MM.1S (cell line): ENCODE measurements around the gene BCAP29.

ENCODE experiments used
- DNase-seq: peaks from one replicate; pipeline ENCODE4 v3.0.0-alpha.2; 2015
- H2AFZ ChIP-seq: fragments of 300-600 bp; sonication (generic); 2 replicates; pipeline ENCODE4 v1.6.0; 2016; ENCODE audit warnings: antibody characterized with exemption, low read length
- H3F3A ChIP-seq: fragments of 300-600 bp; sonication (generic); 2 replicates; pipeline ENCODE4 v1.6.1; 2016; ENCODE audit warnings: mild to moderate bottlenecking, antibody characterized with exemption, low read length, moderate library complexity, mixed read lengths; ENCODE audit not compliant: insufficient read depth
- H3K27ac ChIP-seq: fragments of 300-600 bp; sonication (generic); 2 replicates; pipeline ENCODE4 v1.5.1; 2016; ENCODE audit warnings: mild to moderate bottlenecking, low read length
- H3K27me3 ChIP-seq: fragments of 300-600 bp; sonication (generic); replicated peaks from 2 replicates; pipeline ENCODE4 v1.6.0; 2016; ENCODE audit warnings: low read length; ENCODE audit not compliant: insufficient read depth
- H3K36me3 ChIP-seq: fragments of 300-600 bp; sonication (generic); replicated peaks from 2 replicates; pipeline ENCODE4 v1.6.1; 2016; ENCODE audit warnings: mild to moderate bottlenecking, low read length, mixed read lengths; ENCODE audit not compliant: insufficient read depth
- H3K4me1 ChIP-seq: fragments of 300-600 bp; sonication (generic); 2 replicates; pipeline ENCODE4 v1.6.1; 2016; ENCODE audit warnings: low read length, mixed read lengths
- H3K4me2 ChIP-seq: fragments of 300-600 bp; sonication (generic); 2 replicates; pipeline ENCODE4 v1.6.0; 2016; ENCODE audit warnings: low read depth, low read length
- H3K4me3 ChIP-seq: fragments of 300-600 bp; sonication (generic); 2 replicates; pipeline ENCODE4 v1.5.1; 2016; ENCODE audit warnings: low read length, mixed read lengths
- H3K79me2 ChIP-seq: fragments of 300-600 bp; sonication (generic); 2 replicates; pipeline ENCODE4 v1.6.1; 2016; ENCODE audit warnings: mixed run types, low read length, mixed read lengths
- H3K9ac ChIP-seq: fragments of 300-600 bp; sonication (generic); 2 replicates; pipeline ENCODE4 v1.6.1; 2016; ENCODE audit warnings: low read length, mixed read lengths
- H3K9me2 ChIP-seq: fragments of 300-600 bp; sonication (generic); replicated peaks from 2 replicates; pipeline ENCODE4 v1.6.1; 2016; ENCODE audit warnings: mild to moderate bottlenecking, low read length, mixed read lengths; ENCODE audit not compliant: insufficient read depth
- H3K9me3 ChIP-seq: fragments of 300-600 bp; sonication (generic); replicated peaks from 2 replicates; pipeline ENCODE4 v1.6.1; 2016; ENCODE audit warnings: mild to moderate bottlenecking, low read length, mixed read lengths; ENCODE audit not compliant: insufficient read depth
- H4K20me1 ChIP-seq: fragments of 300-600 bp; sonication (generic); 2 replicates; pipeline ENCODE4 v1.6.1; 2016; ENCODE audit warnings: mild to moderate bottlenecking, low read length, moderate library complexity, mixed read lengths; ENCODE audit not compliant: insufficient read depth
- CTCF ChIP-seq: fragments of 300-600 bp; sonication (generic); IDR thresholded peaks from 2 replicates; pipeline ENCODE4 v1.5.1; 2016; ENCODE audit warnings: antibody characterized with exemption, low read length, mixed read lengths
- EZH2 ChIP-seq: fragments of 300-600 bp; sonication (generic); optimal IDR thresholded peaks from 2 replicates; pipeline ENCODE3; 2017; ENCODE audit warnings: low read depth, mild to moderate bottlenecking, antibody characterized with exemption, low read length, mixed read lengths
- EZH2phosphoT487 ChIP-seq: fragments of 300-600 bp; sonication (generic); IDR thresholded peaks from 2 replicates; pipeline ENCODE4 v1.6.1; 2018; ENCODE audit warnings: antibody characterized with exemption, low read length

The BCAP29 gene

GRCh38 chr7:107580716-107581383 lies 804 bp downstream of the BCAP29 start:
- H3K9me3 ChIP-seq: no peaks in the 10 kb centered on the region
- no peaks in the 10 kb centered on the region for H3K9me2 ChIP-seq
- TF ChIP-seq EZH2 (no peak), CTCF (no peak), EZH2phosphoT487 (no peak)
- no peaks in the 10 kb centered on the region for H3K4me1 ChIP-seq
- DNase-seq: no peak
- no peaks in the 10 kb centered on the region for H3K27me3 ChIP-seq
- H4K20me1 ChIP-seq: no peaks in the 10 kb centered on the region
- H3F3A ChIP-seq: peaks cover 7% of the 10 kb centered on the region
- H3K4me2 ChIP-seq: peak overlapping the region; percentile 90
- H3K4me3 ChIP-seq: peak overlapping the region; percentile 86
- H3K9ac ChIP-seq: peak overlapping the region; percentile 62
- H3K79me2 ChIP-seq: peaks cover 6% of the 10 kb centered on the region; the same call in 1 of the 2 replicates
- H3K27ac ChIP-seq: peak overlapping the region; percentile 12; the same call in 1 of the 2 replicates
- peak overlapping the region; percentile 90 for H2AFZ ChIP-seq
- H3K36me3 ChIP-seq: no peaks in the 10 kb centered on the region

GRCh38 chr7:107581387-107582013 lies 1.5 kb downstream of the BCAP29 start:
- no peaks in the 10 kb centered on the region for H3K9me3 ChIP-seq
- no peaks in the 10 kb centered on the region for H3K27me3 ChIP-seq
- H3K79me2 ChIP-seq: peaks cover 6% of the 10 kb centered on the region; the same call in 1 of the 2 replicates
- TF ChIP-seq EZH2: no peak
- TF ChIP-seq EZH2phosphoT487: no peak
- no peaks in the 10 kb centered on the region for H4K20me1 ChIP-seq
- no peaks in the 10 kb centered on the region for H3K4me1 ChIP-seq
- H3F3A ChIP-seq: peaks cover 7% of the 10 kb centered on the region
- no peaks in the 10 kb centered on the region for H3K36me3 ChIP-seq
- no peaks in the 10 kb centered on the region for H3K9me2 ChIP-seq
- no peak for DNase-seq
- no peak overlapping the region for H2AFZ ChIP-seq
- H3K4me2 ChIP-seq: peak overlapping the region; percentile 90; the same call in 1 of the 2 replicates
- H3K4me3 ChIP-seq: no peak overlapping the region
- H3K9ac ChIP-seq: no peak overlapping the region
- H3K27ac ChIP-seq: no peak overlapping the region

DNA sequence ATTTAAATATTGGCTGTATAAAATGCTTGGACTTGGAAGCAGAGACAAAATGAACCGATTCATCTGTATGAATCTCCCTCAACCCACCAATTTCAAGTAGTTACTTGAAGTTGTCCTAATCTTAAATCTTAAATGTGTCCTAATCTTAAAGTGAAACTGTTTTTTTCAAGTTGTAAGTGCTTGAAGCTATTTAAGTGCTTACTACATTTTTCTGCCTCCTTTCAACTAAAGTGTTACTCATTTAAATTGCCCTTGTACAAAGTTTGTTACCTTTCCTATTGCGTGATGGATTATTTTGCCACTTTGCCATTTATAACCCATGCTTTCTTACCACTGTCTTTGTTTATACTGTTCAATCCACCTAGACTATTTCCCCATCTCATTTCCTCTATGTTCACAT lies 2.8 kb downstream of the BCAP29 start:
- Histone ChIP-seq H3K9ac (no peak overlapping the region), H3K27ac (no peak overlapping the region), H3K9me2 (no peaks in the 10 kb centered on the region), H3K79me2 (peaks cover 6% of the 10 kb centered on the region; the same call in 1 of the 2 replicates), H3K4me3 (no peak overlapping the region), H4K20me1 (no peaks in the 10 kb centered on the region), H3K9me3 (no peaks in the 10 kb centered on the region), H3K27me3 (no peaks in the 10 kb centered on the region), H2AFZ (no peak overlapping the region), H3F3A (peaks cover 7% of the 10 kb centered on the region), H3K4me1 (no peaks in the 10 kb centered on the region), H3K4me2 (no peak overlapping the region), H3K36me3 (no peaks in the 10 kb centered on the region)
- no peak for TF ChIP-seq EZH2phosphoT487
- no peak for TF ChIP-seq EZH2
- no peak for TF ChIP-seq CTCF
- DNase-seq: no peak

DNA sequence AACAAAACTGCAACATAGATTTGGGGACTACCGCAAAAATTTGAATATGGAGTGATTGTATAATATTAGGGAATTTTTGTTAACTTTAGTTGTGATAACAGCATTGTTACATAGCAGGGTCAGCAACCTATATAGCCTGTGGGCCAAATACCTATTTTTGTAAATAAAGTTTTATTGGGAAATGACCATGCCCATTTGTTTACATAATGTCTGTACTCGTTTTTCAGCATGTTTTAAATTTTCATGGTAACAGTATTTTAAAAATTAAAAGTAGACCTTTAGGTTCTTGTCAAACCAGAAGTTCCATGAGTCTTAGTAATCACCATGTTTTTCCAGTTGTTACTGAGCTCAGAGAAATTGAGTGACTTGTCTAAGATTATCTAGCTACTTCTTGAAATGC lies 4.7 kb downstream of the BCAP29 start:
- H3K36me3 ChIP-seq: no peaks in the 10 kb centered on the region
- no peak for DNase-seq

More for the DNA sequence above, 4.7 kb downstream of the BCAP29 start:
- peaks cover 4% of the 10 kb centered on the region; the same call in 1 of the 2 replicates for H3F3A ChIP-seq
- H3K9me3 ChIP-seq: no peaks in the 10 kb centered on the region
- H3K27me3 ChIP-seq: no peaks in the 10 kb centered on the region
- H3K9me2 ChIP-seq: no peaks in the 10 kb centered on the region
- no peaks in the 10 kb centered on the region for H3K4me1 ChIP-seq
- H4K20me1 ChIP-seq: no peaks in the 10 kb centered on the region
- peaks cover 6% of the 10 kb centered on the region; the same call in 1 of the 2 replicates for H3K79me2 ChIP-seq
- TF ChIP-seq EZH2 (no peak), CTCF (no peak), EZH2phosphoT487 (no peak)
- H2AFZ ChIP-seq: no peak overlapping the region
- no peak overlapping the region for H3K27ac ChIP-seq
- H3K4me2 ChIP-seq: no peak overlapping the region
- H3K9ac ChIP-seq: no peak overlapping the region
- H3K4me3 ChIP-seq: no peak overlapping the region
